ENCODE measurements around the gene MRPL20. TPM values are rescaled to one million over a fixed set of nuclear protein-coding genes. Genes with fewer than 3 reads are reported as not detected.
A peak's percentile ranks its signal among the peaks of the same experiment; 100 is the strongest.
"Not testable (repeated sequence)": the region's sequence is repeated elsewhere in the genome, so short reads cannot be mapped to it uniquely, and the experiment has no call there.

Gene MRPL20
- total RNA-seq, 4 donors from 2014 or later, result 83.4 to 122 (median 106) TPM

GRCh38 chr1:1373815-1374588 is 33.1 kb downstream of the MRPL20 start:
- TF ChIP-seq CTCF (IDR thresholded peaks at IDR 0.05), result no peak
- TF ChIP-seq POLR2A (IDR thresholded peaks at IDR 0.05), result no peak
- 44 to 51% methylated on average over 44 to 52 of the region's 52 CpGs for WGBS, 2 donors
- peak overlapping the region; percentile 92 for H3K4me3 ChIP-seq (ENCODE audit: low read depth, poor library complexity, severe bottlenecking)
- no peak for DNase-seq (ENCODE audit: low spot score in 2 of 2)
- intact Hi-C loops (cut with DNase I; ENCODE audit: low total_unique reads), result no loop called here

GRCh38 chr1:1373051-1373814 is 33.9 kb downstream of the MRPL20 start:
- no peak for TF ChIP-seq CTCF (IDR thresholded peaks at IDR 0.05)
- no peak for TF ChIP-seq POLR2A (IDR thresholded peaks at IDR 0.05)
- 78 to 83% methylated on average over 15 to 26 of the region's 26 CpGs for WGBS, 2 donors
- intact Hi-C loops (cut with DNase I; ENCODE audit: low total_unique reads), result no loop called here
- no peak for DNase-seq (ENCODE audit: low spot score in 2 of 2)
- no peak overlapping the region for H3K4me3 ChIP-seq (ENCODE audit: low read depth, poor library complexity, severe bottlenecking)

- no peak overlapping the region for H3K4me3 ChIP-seq (ENCODE audit: low read depth, poor library complexity, severe bottlenecking)
- DNase-seq (ENCODE audit: low spot score in 2 of 2), result peak in 1 of 2 donors; percentile 95
- intact Hi-C loops (cut with DNase I; ENCODE audit: low total_unique reads), result no loop called here
- 24 to 29% methylated on average over 14 to 25 of the region's 26 CpGs for WGBS, 2 donors
- TF ChIP-seq POLR2A (IDR thresholded peaks at IDR 0.05), result no peak
- TF ChIP-seq CTCF (IDR thresholded peaks at IDR 0.05), result peak in 1 of 3 donors; percentile 83
Observed at GRCh38 chr1:1371746-1372711, 35.1 kb downstream of the MRPL20 start.

- TF ChIP-seq POLR2A (IDR thresholded peaks at IDR 0.05) (no peak), CTCF (IDR thresholded peaks at IDR 0.05) (no peak)
- intact Hi-C loops (cut with DNase I; ENCODE audit: low total_unique reads), result no loop called here
- 40 to 41% methylated on average over 3 to 10 of the region's 12 CpGs for WGBS, 2 donors
- H3K4me3 ChIP-seq (ENCODE audit: low read depth, poor library complexity, severe bottlenecking), result no peak overlapping the region
- no peak for DNase-seq (ENCODE audit: low spot score in 2 of 2)
Observed at GRCh38 chr1:1371364-1371745, 35.7 kb downstream of the MRPL20 start.

- intact Hi-C loops (cut with DNase I; ENCODE audit: low total_unique reads), result no loop called here
- no peak for TF ChIP-seq CTCF (IDR thresholded peaks at IDR 0.05)
- TF ChIP-seq POLR2A (IDR thresholded peaks at IDR 0.05), result no peak
- 76 to 79% methylated on average over 12 to 15 of the region's 16 CpGs for WGBS, 2 donors
- no peak overlapping the region for H3K4me3 ChIP-seq (ENCODE audit: low read depth, poor library complexity, severe bottlenecking)
- no peak for DNase-seq (ENCODE audit: low spot score in 2 of 2)
Observed at GRCh38 chr1:1370771-1371300, 36.3 kb downstream of the MRPL20 start.

- DNase-seq (ENCODE audit: low spot score in 2 of 2); intact Hi-C loops (cut with DNase I; ENCODE audit: low total_unique reads); H3K4me3 ChIP-seq (ENCODE audit: low read depth, poor library complexity, severe bottlenecking): not testable (repeated sequence)
- WGBS, 2 donors, result 82 to 98% methylated on average over 14 of the region's 14 CpGs
Observed at GRCh38 chr1:1370094-1370493, 37.0 kb downstream of the MRPL20 start.
